Lung microvascular endothelial cell (primary cell): Measurements from ENCODE around the gene ATP13A3. TPM values are rescaled to one million over a fixed set of nuclear protein-coding genes. Genes with fewer than 3 reads are reported as not detected.

Source experiments
- DNase-seq, 2 donors: peaks; one replicate each; pipeline versions ENCODE4 v3.0.0 to v3.0.0-alpha.2; 2010; ENCODE audit warnings: low read depth in 2 of 2
- total RNA-seq: library from RNA; depleted of rRNA; stranded (reverse); fragments of >200 nt; gene quantifications from 2 replicates; pipeline ENCODE4 v1.2.1, GENCODE V29; 2014

ATP13A3 gene
- total RNA-seq, 1 donor from 2014 or later = 121 TPM

- DNase-seq = no peak
These were observed 10.0 kb downstream of the ATP13A3 start for GRCh38 chr3:194476784-194477183.

GRCh38 chr3:194475978-194476377 lies 10.8 kb downstream of the ATP13A3 start:
- peak; percentile 16 to 40 for DNase-seq

GRCh38 chr3:194475138-194475932 lies 11.5 kb downstream of the ATP13A3 start:
- no peak for DNase-seq

- DNase-seq = no peak
These were observed 12.1 kb downstream of the ATP13A3 start for GRCh38 chr3:194474675-194475074.

- DNase-seq = peak; percentile 74 to 82
These were observed 14.4 kb downstream of the ATP13A3 start for GRCh38 chr3:194472290-194472920.

- no peak for DNase-seq
These were observed 14.9 kb downstream of the ATP13A3 start for GRCh38 chr3:194471863-194472262.

- DNase-seq = no peak
These were observed 16.2 kb downstream of the ATP13A3 start for GRCh38 chr3:194470615-194471014.

GRCh38 chr3:194469977-194470376 lies 16.8 kb downstream of the ATP13A3 start:
- no peak for DNase-seq

- DNase-seq = no peak
These were observed 18.7 kb downstream of the ATP13A3 start for GRCh38 chr3:194468086-194468485.

GRCh38 chr3:194466761-194467356 lies 19.9 kb downstream of the ATP13A3 start:
- no peak for DNase-seq

- peak in 1 of 2 donors; percentile 32 for DNase-seq
These were observed 20.8 kb downstream of the ATP13A3 start for GRCh38 chr3:194465920-194466570.

GRCh38 chr3:194465246-194465645 lies 21.6 kb downstream of the ATP13A3 start:
- DNase-seq = no peak

- no peak for DNase-seq
These were observed 22.1 kb downstream of the ATP13A3 start for GRCh38 chr3:194464692-194465091.

GRCh38 chr3:194462936-194463335 lies 23.9 kb downstream of the ATP13A3 start:
- no peak for DNase-seq

- DNase-seq = no peak
These were observed 26.2 kb downstream of the ATP13A3 start for GRCh38 chr3:194460566-194460965.

- no peak for DNase-seq
These were observed 28.7 kb downstream of the ATP13A3 start for GRCh38 chr3:194458131-194458530.

- no peak for DNase-seq
These were observed 31.3 kb downstream of the ATP13A3 start for GRCh38 chr3:194455481-194455880.

GRCh38 chr3:194450341-194450740 lies 36.5 kb downstream of the ATP13A3 start:
- DNase-seq = no peak

- no peak for DNase-seq
These were observed 36.9 kb downstream of the ATP13A3 start for GRCh38 chr3:194449913-194450312.

GRCh38 chr3:194447657-194448056 lies 39.1 kb downstream of the ATP13A3 start:
- no peak for DNase-seq

GRCh38 chr3:194447161-194447560 lies 39.6 kb downstream of the ATP13A3 start:
- no peak for DNase-seq

- DNase-seq = no peak
These were observed 40.0 kb downstream of the ATP13A3 start for GRCh38 chr3:194446754-194447153.
